Activated CD4-positive, alpha-beta T cell treated with anti-CD3 and anti-CD28 coated beads for 36 hours (primary cell): Measurements from ENCODE around the gene ERC2. TPM values are rescaled to one million over a fixed set of nuclear protein-coding genes. Genes with fewer than 3 reads are reported as not detected.

Experiments
- ATAC-seq: fragments of 200-7000 bp; cut with Tn5 transposase; one replicate; pipeline ENCODE4 v1.10.0; 2021; ENCODE audit warnings: mild to moderate bottlenecking, moderate library complexity
- CTCF ChIA-PET: fragments of 350-600 bp; sonication (Branson Sonifier 250); formaldehyde crosslinking; loops from one replicate; lab custom pipeline; 2021; ENCODE audit warnings: antibody characterized with exemption; lab: Charles Lee
- POLR2A ChIA-PET: fragments of 350-600 bp; sonication (Branson Sonifier 250); formaldehyde crosslinking; loops from one replicate; lab custom pipeline; 2021; ENCODE audit warnings: antibody characterized with exemption, inconsistent platforms; lab: Charles Lee
- DNase-seq: peaks from one replicate; pipeline ENCODE4 v3.0.0-alpha.2; 2020
- H3K27ac Mint-ChIP-seq: one replicate; pipeline ENCODE4 v1.8.0; 2021; ENCODE audit warnings: mixed read lengths
- H3K27me3 Mint-ChIP-seq: one replicate; pipeline ENCODE4 v1.8.0; 2021; ENCODE audit warnings: mixed read lengths
- H3K36me3 Mint-ChIP-seq: one replicate; pipeline ENCODE4 v1.8.0; 2021; ENCODE audit warnings: low read depth, mixed read lengths
- H3K4me1 Mint-ChIP-seq: one replicate; pipeline ENCODE4 v1.8.0; 2021; ENCODE audit warnings: mixed read lengths
- H3K4me3 Mint-ChIP-seq: one replicate; pipeline ENCODE4 v1.8.0; 2021; ENCODE audit warnings: mild to moderate bottlenecking, moderate library complexity, mixed read lengths
- H3K9me3 Mint-ChIP-seq: one replicate; pipeline ENCODE4 v1.8.0; 2021; ENCODE audit warnings: low read depth, mixed read lengths
- intact Hi-C, 2 experiments: fragments of 100-400 bp; cut with DNase I in 1 of 2; cut with micrococcal nuclease in 1 of 2; formaldehyde crosslinking; loops; one replicate each; pipeline versions ENCODE4 v1.14.2 to v1.15.1; 2022 to 2024; cut with DNase I, micrococcal nuclease
- total RNA-seq, 2 experiments: library from RNA; stranded (reverse); gene quantifications; one replicate each; pipeline ENCODE4 v1.2.3, GENCODE V29; 2021

Gene ERC2
- total RNA-seq, 2 experiments from 2014 or later: not detected

GRCh38 chr3:56201407-56201806 lies 266.9 kb downstream of the ERC2 start:
- ChIA-PET CTCF (interaction anchor here (1.0 kb wide), 1 partner anchor 50 kb away, joined by 3 read pairs; no protein-coding TSS in a partner anchor), POLR2A (no interaction called here)
- H3K27ac Mint-ChIP-seq: no peak overlapping the region
- H3K27me3 Mint-ChIP-seq: peaks cover 7% of the 10 kb centered on the region
- no peak for ATAC-seq
- DNase-seq: no peak
- intact Hi-C loops: no loop called here
- H3K9me3 Mint-ChIP-seq: no peaks in the 10 kb centered on the region
- no peaks in the 10 kb centered on the region for H3K4me1 Mint-ChIP-seq
- H3K36me3 Mint-ChIP-seq: no peaks in the 10 kb centered on the region
- H3K4me3 Mint-ChIP-seq: no peak overlapping the region

GRCh38 chr3:56200251-56200650 lies 268.0 kb downstream of the ERC2 start:
- H3K36me3 Mint-ChIP-seq: no peaks in the 10 kb centered on the region
- POLR2A ChIA-PET: no interaction called here
- no peak for DNase-seq
- H3K27me3 Mint-ChIP-seq: peaks cover 2% of the 10 kb centered on the region
- H3K27ac Mint-ChIP-seq: no peak overlapping the region
- H3K4me3 Mint-ChIP-seq: no peak overlapping the region
- CTCF ChIA-PET: interaction anchor here (0.5 kb wide), 1 partner anchor 76 kb away, joined by 3 read pairs; no protein-coding TSS in a partner anchor
- no peaks in the 10 kb centered on the region for H3K9me3 Mint-ChIP-seq
- no peak for ATAC-seq
- no peaks in the 10 kb centered on the region for H3K4me1 Mint-ChIP-seq
- intact Hi-C loops: no loop called here

- Mint-ChIP-seq H3K4me1 (no peaks in the 10 kb centered on the region), H3K9me3 (no peaks in the 10 kb centered on the region), H3K27ac (no peak overlapping the region), H3K4me3 (no peak overlapping the region), H3K27me3 (peaks cover 1% of the 10 kb centered on the region), H3K36me3 (no peaks in the 10 kb centered on the region)
- ATAC-seq (no peak), DNase-seq (no peak)
- intact Hi-C loops: no loop called here
- CTCF ChIA-PET: no interaction called here
- POLR2A ChIA-PET: no interaction called here
These were observed 270.3 kb downstream of the ERC2 start for GRCh38 chr3:56197991-56198390.

- H3K27ac Mint-ChIP-seq: no peak overlapping the region
- H3K4me3 Mint-ChIP-seq: no peak overlapping the region
- peaks cover 1% of the 10 kb centered on the region for H3K27me3 Mint-ChIP-seq
- POLR2A ChIA-PET: no interaction called here
- intact Hi-C loops: no loop called here
- no peaks in the 10 kb centered on the region for H3K9me3 Mint-ChIP-seq
- CTCF ChIA-PET: interaction anchor here (0.6 kb wide), 1 partner anchor 297 kb away, joined by 3 read pairs; no protein-coding TSS in a partner anchor
- H3K36me3 Mint-ChIP-seq: no peaks in the 10 kb centered on the region
- ATAC-seq (no peak), DNase-seq (no peak)
- no peaks in the 10 kb centered on the region for H3K4me1 Mint-ChIP-seq
These were observed 270.9 kb downstream of the ERC2 start for GRCh38 chr3:56197259-56197965.

- H3K36me3 Mint-ChIP-seq: no peaks in the 10 kb centered on the region
- ATAC-seq: no peak
- ChIA-PET POLR2A (no interaction called here), CTCF (interaction anchor here (0.6 kb wide), 1 partner anchor 298 kb away, joined by 3 read pairs; no protein-coding TSS in a partner anchor)
- no peak for DNase-seq
- H3K27me3 Mint-ChIP-seq: peaks cover 1% of the 10 kb centered on the region
- H3K4me1 Mint-ChIP-seq: no peaks in the 10 kb centered on the region
- intact Hi-C loops: no loop called here
- no peaks in the 10 kb centered on the region for H3K9me3 Mint-ChIP-seq
- no peak overlapping the region for H3K27ac Mint-ChIP-seq
- no peak overlapping the region for H3K4me3 Mint-ChIP-seq
These were observed 271.6 kb downstream of the ERC2 start for GRCh38 chr3:56196700-56197099.

- no peak for ATAC-seq
- POLR2A ChIA-PET: no interaction called here
These were observed 274.7 kb downstream of the ERC2 start for GRCh38 chr3:56193519-56193918.

GRCh38 chr3:56192001-56192400 lies 276.3 kb downstream of the ERC2 start:
- H3K27me3 Mint-ChIP-seq: peaks cover 2% of the 10 kb centered on the region
- H3K36me3 Mint-ChIP-seq: no peaks in the 10 kb centered on the region
- no peak overlapping the region for H3K27ac Mint-ChIP-seq
- H3K9me3 Mint-ChIP-seq: no peaks in the 10 kb centered on the region
- DNase-seq (no peak), ATAC-seq (no peak)
- ChIA-PET CTCF (no interaction called here), POLR2A (no interaction called here)
- H3K4me3 Mint-ChIP-seq: no peak overlapping the region
- no peaks in the 10 kb centered on the region for H3K4me1 Mint-ChIP-seq
- intact Hi-C loops: no loop called here

More at GRCh38 chr3:56193519-56193918, 274.7 kb downstream of the ERC2 start:
- H3K9me3 Mint-ChIP-seq: no peaks in the 10 kb centered on the region
- intact Hi-C loops: no loop called here
- H3K27ac Mint-ChIP-seq: no peak overlapping the region
- H3K27me3 Mint-ChIP-seq: peaks cover 1% of the 10 kb centered on the region
- no peak for DNase-seq
- H3K4me3 Mint-ChIP-seq: no peak overlapping the region
- H3K4me1 Mint-ChIP-seq: no peaks in the 10 kb centered on the region
- no peaks in the 10 kb centered on the region for H3K36me3 Mint-ChIP-seq
- CTCF ChIA-PET: interaction anchor here (0.6 kb wide), 1 partner anchor 159 kb away, joined by 3 read pairs; no protein-coding TSS in a partner anchor

GRCh38 chr3:56190771-56191305 lies 277.4 kb downstream of the ERC2 start:
- Mint-ChIP-seq H3K4me1 (no peaks in the 10 kb centered on the region), H3K27me3 (peaks cover 2% of the 10 kb centered on the region), H3K4me3 (no peak overlapping the region), H3K9me3 (no peaks in the 10 kb centered on the region), H3K27ac (no peak overlapping the region), H3K36me3 (no peaks in the 10 kb centered on the region)
- ChIA-PET CTCF (no interaction called here), POLR2A (no interaction called here)
- DNase-seq (no peak), ATAC-seq (no peak)
- intact Hi-C loops: no loop called here

- Mint-ChIP-seq H3K36me3 (no peaks in the 10 kb centered on the region), H3K9me3 (no peaks in the 10 kb centered on the region), H3K4me1 (no peaks in the 10 kb centered on the region), H3K4me3 (no peak overlapping the region), H3K27ac (no peak overlapping the region), H3K27me3 (peaks cover 2% of the 10 kb centered on the region)
- DNase-seq (no peak), ATAC-seq (no peak)
- intact Hi-C loops: no loop called here
- ChIA-PET CTCF (no interaction called here), POLR2A (no interaction called here)
These were observed 278.1 kb downstream of the ERC2 start for GRCh38 chr3:56190130-56190529.

GRCh38 chr3:56189536-56189935 lies 278.7 kb downstream of the ERC2 start:
- ChIA-PET POLR2A (no interaction called here), CTCF (no interaction called here)
- DNase-seq (no peak), ATAC-seq (no peak)
- intact Hi-C loops: no loop called here
- Mint-ChIP-seq H3K27ac (no peak overlapping the region), H3K4me1 (no peaks in the 10 kb centered on the region), H3K36me3 (no peaks in the 10 kb centered on the region), H3K4me3 (no peak overlapping the region), H3K9me3 (no peaks in the 10 kb centered on the region), H3K27me3 (peaks cover 2% of the 10 kb centered on the region)

GRCh38 chr3:56188201-56188600 lies 280.1 kb downstream of the ERC2 start:
- ATAC-seq (no peak), DNase-seq (no peak)
- ChIA-PET POLR2A (no interaction called here), CTCF (no interaction called here)
- no peaks in the 10 kb centered on the region for H3K4me1 Mint-ChIP-seq
- H3K4me3 Mint-ChIP-seq: no peak overlapping the region
- H3K27me3 Mint-ChIP-seq: peaks cover 2% of the 10 kb centered on the region
- no peaks in the 10 kb centered on the region for H3K36me3 Mint-ChIP-seq
- H3K27ac Mint-ChIP-seq: no peak overlapping the region
- intact Hi-C loops: no loop called here
- H3K9me3 Mint-ChIP-seq: no peaks in the 10 kb centered on the region

GRCh38 chr3:56187051-56187450 lies 281.2 kb downstream of the ERC2 start:
- DNase-seq (no peak), ATAC-seq (no peak)
- ChIA-PET CTCF (interaction anchor here (1.4 kb wide), 1 partner anchor 20 kb away, joined by 3 read pairs; no protein-coding TSS in a partner anchor), POLR2A (no interaction called here)
- no peak overlapping the region for H3K27ac Mint-ChIP-seq
- H3K4me1 Mint-ChIP-seq: no peaks in the 10 kb centered on the region
- H3K4me3 Mint-ChIP-seq: no peak overlapping the region
- intact Hi-C loops: no loop called here
- H3K36me3 Mint-ChIP-seq: no peaks in the 10 kb centered on the region
- H3K27me3 Mint-ChIP-seq: peaks cover 2% of the 10 kb centered on the region
- no peaks in the 10 kb centered on the region for H3K9me3 Mint-ChIP-seq
